Activated T-helper 1 cell treated with anti-CD3 and anti-CD28 coated beads, Interleukin-12 subunit alpha, Interleukin-12 subunit beta, Interleukin-2, Interleukin-4 antibody, amounts not matched to agents 30 ng/mL and 10 ng/mL and 1 ng/mL, durations not matched to agents 14 hours and 24 hours and 36 hours (primary cell): ENCODE measurements around the gene NECTIN4. TPM values are rescaled to one million over a fixed set of nuclear protein-coding genes. Genes with fewer than 3 reads are reported as not detected.

Source experiments
- DNase-seq: peaks from one replicate; pipeline ENCODE4 v3.0.0; 2021; ENCODE audit warnings: low spot score
- H3K27ac Mint-ChIP-seq: one replicate; pipeline ENCODE4 v1.8.0; 2021; ENCODE audit warnings: mild to moderate bottlenecking, mixed read lengths
- H3K27me3 Mint-ChIP-seq: one replicate; pipeline ENCODE4 v1.8.0; 2022; ENCODE audit warnings: mild to moderate bottlenecking, moderate library complexity, mixed read lengths; ENCODE audit not compliant: insufficient read depth
- H3K36me3 Mint-ChIP-seq: one replicate; pipeline ENCODE4 v1.8.0; 2021; ENCODE audit warnings: low read depth, mixed read lengths
- H3K4me1 Mint-ChIP-seq: one replicate; pipeline ENCODE4 v1.8.0; 2021; ENCODE audit warnings: low read depth, mixed read lengths
- H3K4me3 Mint-ChIP-seq: one replicate; pipeline ENCODE4 v1.8.0; 2021; ENCODE audit warnings: mild to moderate bottlenecking, moderate library complexity, mixed read lengths
- H3K9me3 Mint-ChIP-seq: one replicate; pipeline ENCODE4 v1.8.0; 2021; ENCODE audit warnings: mixed read lengths
- intact Hi-C: fragments of 100-400 bp; cut with micrococcal nuclease; formaldehyde crosslinking; loops from one replicate; pipeline ENCODE4 v1.15.1; 2024
- total RNA-seq: library from RNA; stranded (reverse); gene quantifications from 2 replicates; pipeline ENCODE4 v1.2.3, GENCODE V29; 2022

The NECTIN4 gene
- not detected in 2 replicates for total RNA-seq

GRCh38 chr1:161089251-161089924 lies at the start of gene NECTIN4:
Gene NECTIN4 (minus strand): TSS chr1:161089558. CDS start chr1:161089296, 262 bp downstream.
- no peak for DNase-seq
- Mint-ChIP-seq H3K9me3 (no peaks in the 10 kb centered on the region), H3K27me3 (peaks cover 2% of the 10 kb centered on the region), H3K4me3 (no peak within 1 kb of the TSS), H3K36me3 (no peaks in the 10 kb centered on the region), H3K27ac (no peak within 1 kb of the TSS), H3K4me1 (peaks cover 42% of the 10 kb centered on the region)
- intact Hi-C loops, result no loop called here

DNA sequence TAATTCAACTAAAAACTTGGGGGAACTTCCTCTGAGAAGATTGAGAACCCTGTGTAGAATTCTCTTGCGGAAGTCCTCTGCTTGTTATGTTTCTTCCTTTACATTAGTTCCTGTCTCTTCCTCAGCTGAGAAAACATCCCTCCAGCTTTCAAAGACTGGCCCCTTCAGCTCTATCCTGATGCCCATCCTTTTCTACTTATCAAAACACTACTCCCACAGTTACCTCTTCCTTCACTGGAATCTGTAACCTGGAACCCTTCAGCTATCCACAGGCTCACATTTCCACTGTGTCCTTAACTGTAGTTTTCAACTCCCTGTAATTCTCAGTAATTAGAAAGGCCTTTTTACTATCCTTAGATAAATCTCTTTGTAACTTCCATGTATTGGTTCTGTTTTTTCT lies 49.1 kb upstream of the NECTIN4 start:
- Mint-ChIP-seq H3K4me1 (peaks cover 5% of the 10 kb centered on the region), H3K27ac (no peak overlapping the region), H3K27me3 (no peaks in the 10 kb centered on the region), H3K36me3 (peaks cover 8% of the 10 kb centered on the region), H3K4me3 (no peak overlapping the region), H3K9me3 (no peaks in the 10 kb centered on the region)
- intact Hi-C loops, result loop anchor here (2.0 to 10.0 kb wide), 2 partner anchors 146 to 874 kb away; partner anchors contain the start of gene DCAF8
- no peak for DNase-seq

GRCh38 chr1:161137881-161138280 lies 48.5 kb upstream of the NECTIN4 start:
- no peak for DNase-seq
- Mint-ChIP-seq H3K36me3 (peaks cover 8% of the 10 kb centered on the region), H3K4me3 (no peak overlapping the region), H3K27ac (no peak overlapping the region), H3K4me1 (peaks cover 5% of the 10 kb centered on the region), H3K27me3 (no peaks in the 10 kb centered on the region), H3K9me3 (no peaks in the 10 kb centered on the region)
- intact Hi-C loops, result loop anchor here (2.0 to 10.0 kb wide), 2 partner anchors 145 to 873 kb away; partner anchors contain the start of gene DCAF8

DNA sequence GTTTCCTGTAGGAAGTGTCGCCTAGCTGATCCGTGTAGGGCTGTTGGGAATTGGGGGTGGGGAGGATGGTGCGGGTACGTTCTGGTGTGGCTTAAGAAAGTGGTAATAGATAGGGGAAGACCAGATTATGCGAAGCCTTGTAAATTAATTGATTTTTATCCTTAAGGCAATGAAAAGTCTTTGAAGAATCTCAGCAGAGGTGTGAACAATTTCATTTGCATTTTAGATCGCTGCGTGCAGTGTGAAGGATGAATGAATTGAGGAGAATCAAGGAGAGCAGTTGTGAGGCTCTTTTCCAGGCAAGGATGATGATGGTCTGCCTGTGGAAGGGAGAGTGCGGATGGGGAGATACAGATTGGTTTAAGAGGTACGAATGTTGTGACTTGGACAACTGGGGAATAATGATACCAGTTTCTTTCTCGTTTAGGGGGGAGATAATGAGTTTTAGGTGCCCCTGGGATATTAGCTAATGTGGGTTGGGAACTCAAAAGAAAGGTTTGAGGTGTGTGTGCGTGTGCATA lies 43.9 kb upstream of the NECTIN4 start:
- Mint-ChIP-seq H3K9me3 (no peaks in the 10 kb centered on the region), H3K4me3 (no peak overlapping the region), H3K27me3 (no peaks in the 10 kb centered on the region), H3K36me3 (peaks cover 24% of the 10 kb centered on the region), H3K4me1 (peaks cover 42% of the 10 kb centered on the region), H3K27ac (no peak overlapping the region)
- DNase-seq, result no peak
- intact Hi-C loops, result loop anchor here (2.0 to 10.0 kb wide), 2 partner anchors 36 to 868 kb away; partner anchors contain the start of gene DCAF8

- no peaks in the 10 kb centered on the region for H3K9me3 Mint-ChIP-seq
- DNase-seq, result peak; percentile 87
- H3K4me3 Mint-ChIP-seq, result no peak within 1 kb of the TSS
- intact Hi-C loops, result loop anchor here (1.0 to 10.0 kb wide), 9 partner anchors 13 to 868 kb away; partner anchors contain the start of genes B4GALT3, DCAF8, PPOX and UFC1
- H3K4me1 Mint-ChIP-seq, result peaks cover 46% of the 10 kb centered on the region
- H3K27ac Mint-ChIP-seq, result peak within 1 kb of the TSS; percentile 90
- H3K36me3 Mint-ChIP-seq, result peaks cover 31% of the 10 kb centered on the region
- H3K27me3 Mint-ChIP-seq, result no peaks in the 10 kb centered on the region
These were observed 43.3 kb upstream of the NECTIN4 start, which contains the start of gene DEDD for GRCh38 chr1:161132410-161133219. Gene DEDD (minus strand): TSS chr1:161132667. CDS start chr1:161124462, 8,205 bp downstream.

GRCh38 chr1:161131523-161132409 lies 42.4 kb upstream of the NECTIN4 start:
- Mint-ChIP-seq H3K27ac (peak overlapping the region; percentile 90), H3K36me3 (peaks cover 38% of the 10 kb centered on the region), H3K9me3 (no peaks in the 10 kb centered on the region), H3K27me3 (no peaks in the 10 kb centered on the region), H3K4me1 (peaks cover 55% of the 10 kb centered on the region), H3K4me3 (no peak overlapping the region)
- DNase-seq, result no peak
- intact Hi-C loops, result loop anchor here (1.0 to 10.0 kb wide), 9 partner anchors 12 to 867 kb away; partner anchors contain the start of genes B4GALT3, DCAF8, PPOX and UFC1

- no peaks in the 10 kb centered on the region for H3K27me3 Mint-ChIP-seq
- H3K36me3 Mint-ChIP-seq, result peaks cover 41% of the 10 kb centered on the region
- DNase-seq, result no peak
- H3K4me3 Mint-ChIP-seq, result no peak overlapping the region
- intact Hi-C loops, result loop anchor here (10.0 kb wide), 1 partner anchor 865 kb away; the partner anchor contains the start of gene DCAF8
- peak overlapping the region; percentile 2 for H3K27ac Mint-ChIP-seq
- peaks cover 57% of the 10 kb centered on the region for H3K4me1 Mint-ChIP-seq
- H3K9me3 Mint-ChIP-seq, result no peaks in the 10 kb centered on the region
These were observed 40.9 kb upstream of the NECTIN4 start for GRCh38 chr1:161130266-161130665.

- Mint-ChIP-seq H3K4me3 (no peak overlapping the region), H3K4me1 (peaks cover 53% of the 10 kb centered on the region), H3K27ac (no peak overlapping the region), H3K9me3 (no peaks in the 10 kb centered on the region), H3K27me3 (no peaks in the 10 kb centered on the region), H3K36me3 (peaks cover 44% of the 10 kb centered on the region)
- no peak for DNase-seq
- intact Hi-C loops, result no loop called here
These were observed 39.4 kb upstream of the NECTIN4 start for GRCh38 chr1:161128591-161129420.

GRCh38 chr1:161127649-161128048 lies 38.3 kb upstream of the NECTIN4 start:
- DNase-seq, result no peak
- Mint-ChIP-seq H3K4me1 (peaks cover 53% of the 10 kb centered on the region), H3K27me3 (no peaks in the 10 kb centered on the region), H3K4me3 (no peak overlapping the region), H3K27ac (no peak overlapping the region), H3K9me3 (no peaks in the 10 kb centered on the region), H3K36me3 (peaks cover 51% of the 10 kb centered on the region)
- intact Hi-C loops, result no loop called here

DNA sequence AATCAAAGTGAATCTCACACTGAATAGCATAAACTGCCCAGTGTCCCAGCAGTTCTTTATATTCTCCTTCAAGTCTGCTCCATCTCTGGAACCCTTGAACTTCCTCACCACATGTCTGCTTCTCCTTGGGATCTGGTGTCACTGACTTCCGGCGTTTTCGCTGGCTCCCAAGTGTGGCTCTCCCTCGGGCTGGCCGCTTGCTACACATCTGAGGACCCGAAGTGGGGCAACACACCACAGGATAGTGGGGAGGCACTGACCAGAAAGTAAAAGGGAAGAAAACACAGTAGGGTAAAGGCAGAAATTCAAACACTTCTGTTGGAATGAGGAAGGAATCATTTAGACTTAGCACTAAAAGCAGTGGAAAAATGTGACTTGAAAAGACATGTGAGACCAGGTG lies 33.6 kb upstream of the NECTIN4 start:
- DNase-seq, result no peak
- intact Hi-C loops, result no loop called here
- Mint-ChIP-seq H3K27me3 (no peaks in the 10 kb centered on the region), H3K36me3 (peaks cover 55% of the 10 kb centered on the region), H3K4me3 (no peak overlapping the region), H3K27ac (peak overlapping the region; percentile 11), H3K4me1 (peaks cover 50% of the 10 kb centered on the region), H3K9me3 (no peaks in the 10 kb centered on the region)

GRCh38 chr1:161121834-161122233 lies 32.5 kb upstream of the NECTIN4 start:
- H3K36me3 Mint-ChIP-seq, result peaks cover 50% of the 10 kb centered on the region
- H3K4me1 Mint-ChIP-seq, result peaks cover 43% of the 10 kb centered on the region
- no peaks in the 10 kb centered on the region for H3K27me3 Mint-ChIP-seq
- no peaks in the 10 kb centered on the region for H3K9me3 Mint-ChIP-seq
- no peak for DNase-seq
- H3K27ac Mint-ChIP-seq, result no peak overlapping the region
- H3K4me3 Mint-ChIP-seq, result no peak overlapping the region
- intact Hi-C loops, result no loop called here
